ENCODE data around the gene ASIC5. TPM values are rescaled to one million over a fixed set of nuclear protein-coding genes. Genes with fewer than 3 reads are reported as not detected.

Gene ASIC5
- total and polyA plus RNA-seq, 3 experiments from 2014 or later, result not detected

Other genes starting within 250 kb of the ASIC5 start
- gene GUCY1A1, start 199.4 kb downstream of the ASIC5 start, total RNA-seq, result not detected
- gene GUCY1A1, start 199.4 kb downstream of the ASIC5 start, polyA plus RNA-seq, result not detected
- under 1 TPM in 1 of 2 experiments, not detected in 1; 0.18 TPM for gene GUCY1B1, start 107.3 kb downstream of the ASIC5 start, total RNA-seq
- 0.12 TPM for gene GUCY1B1, start 107.3 kb downstream of the ASIC5 start, polyA plus RNA-seq
- gene TDO2, start 37.4 kb upstream of the ASIC5 start, total RNA-seq, result not detected
- not detected for gene TDO2, start 37.4 kb upstream of the ASIC5 start, polyA plus RNA-seq
- 1 to 10 TPM; 4.1 TPM for gene CTSO, start 87.6 kb upstream of the ASIC5 start, total RNA-seq
- gene CTSO, start 87.6 kb upstream of the ASIC5 start, polyA plus RNA-seq, result 39.1 TPM

Data from CD8-positive, alpha-beta memory T cell (primary cell).